ENCODE measurements around the gene FIGN. TPM values are rescaled to one million over a fixed set of nuclear protein-coding genes. Genes with fewer than 3 reads are reported as not detected.

Gene FIGN
- total RNA-seq, 4 donors from 2014 or later, result 5.8 to 12.0 (median 11.1) TPM

DNA sequence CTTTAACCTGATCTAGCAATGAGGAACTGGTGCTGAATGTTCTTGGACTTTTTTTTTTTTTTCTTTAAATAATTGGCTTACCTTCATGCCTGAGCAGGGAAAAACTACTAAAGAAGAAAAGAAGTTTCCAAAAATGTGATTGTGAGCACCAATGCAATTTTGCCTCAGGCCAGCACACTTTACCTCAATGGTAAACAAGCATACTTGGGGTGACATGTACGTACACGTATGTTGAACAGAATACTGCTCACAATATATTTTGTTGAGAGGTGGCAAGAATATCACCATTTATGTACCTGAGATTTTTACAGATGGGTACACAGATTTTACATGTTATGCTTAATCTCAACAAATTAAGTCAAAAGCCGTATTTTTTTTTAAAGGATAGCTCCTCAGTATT is 144.3 kb downstream of the FIGN start:
- no peak for DNase-seq (ENCODE audit: extremely low spot score)
- no peak overlapping the region for H3K4me3 ChIP-seq
- no peaks in the 10 kb centered on the region for H3K27me3 ChIP-seq
- intact Hi-C loops (cut with DNase I), result no loop called here
- H3K9me3 ChIP-seq, result no peaks in the 10 kb centered on the region
- TF ChIP-seq POLR2AphosphoS5 (IDR thresholded peaks at IDR 0.05) (no peak), EP300 (IDR thresholded peaks at IDR 0.05) (no peak)
- TF ChIP-seq, protein P1, sequence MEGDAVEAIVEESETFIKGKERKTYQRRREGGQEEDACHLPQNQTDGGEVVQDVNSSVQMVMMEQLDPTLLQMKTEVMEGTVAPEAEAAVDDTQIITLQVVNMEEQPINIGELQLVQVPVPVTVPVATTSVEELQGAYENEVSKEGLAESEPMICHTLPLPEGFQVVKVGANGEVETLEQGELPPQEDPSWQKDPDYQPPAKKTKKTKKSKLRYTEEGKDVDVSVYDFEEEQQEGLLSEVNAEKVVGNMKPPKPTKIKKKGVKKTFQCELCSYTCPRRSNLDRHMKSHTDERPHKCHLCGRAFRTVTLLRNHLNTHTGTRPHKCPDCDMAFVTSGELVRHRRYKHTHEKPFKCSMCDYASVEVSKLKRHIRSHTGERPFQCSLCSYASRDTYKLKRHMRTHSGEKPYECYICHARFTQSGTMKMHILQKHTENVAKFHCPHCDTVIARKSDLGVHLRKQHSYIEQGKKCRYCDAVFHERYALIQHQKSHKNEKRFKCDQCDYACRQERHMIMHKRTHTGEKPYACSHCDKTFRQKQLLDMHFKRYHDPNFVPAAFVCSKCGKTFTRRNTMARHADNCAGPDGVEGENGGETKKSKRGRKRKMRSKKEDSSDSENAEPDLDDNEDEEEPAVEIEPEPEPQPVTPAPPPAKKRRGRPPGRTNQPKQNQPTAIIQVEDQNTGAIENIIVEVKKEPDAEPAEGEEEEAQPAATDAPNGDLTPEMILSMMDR (IDR thresholded peaks at IDR 0.05), result no peak
- H3K27ac ChIP-seq (replicated peaks in 1 of 4), result no peak overlapping the region
- H3K36me3 ChIP-seq, result no peaks in the 10 kb centered on the region
- peaks cover 0 to 6% (median 0%) of the 10 kb centered on the region in 4 donors for H3K4me1 ChIP-seq
- 95% methylated on average over 3 of the region's 3 CpGs for WGBS

DNA sequence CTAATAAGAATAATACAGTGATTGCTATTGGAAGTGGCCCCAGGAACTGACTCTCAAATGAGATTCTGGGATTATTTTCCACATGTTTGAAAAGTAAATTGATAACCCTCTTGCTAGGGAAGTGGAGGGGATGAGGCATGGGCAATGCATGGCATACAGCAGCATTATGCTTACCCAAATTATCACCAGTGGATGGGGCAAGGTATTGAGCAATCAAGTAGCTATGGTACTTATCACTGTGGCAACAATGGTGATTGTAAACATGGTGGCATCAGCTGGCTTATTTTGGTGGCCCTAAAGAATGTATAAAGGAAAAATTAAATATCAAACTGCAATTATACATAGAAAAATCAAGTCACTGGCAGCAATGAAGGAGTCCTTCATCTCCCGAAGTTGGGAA is 155.1 kb downstream of the FIGN start:
- intact Hi-C loops (cut with DNase I), result no loop called here
- Histone ChIP-seq H3K36me3 (no peaks in the 10 kb centered on the region), H3K4me1 (no peaks in the 10 kb centered on the region), H3K27me3 (no peaks in the 10 kb centered on the region), H3K27ac (replicated peaks in 1 of 4) (no peak overlapping the region), H3K9me3 (no peaks in the 10 kb centered on the region), H3K4me3 (no peak overlapping the region)
- DNase-seq (ENCODE audit: extremely low spot score), result no peak
- WGBS, result 92% methylated on average over 1 of the region's 1 CpG
- no peak for TF ChIP-seq EP300 (IDR thresholded peaks at IDR 0.05)
- no peak for TF ChIP-seq POLR2AphosphoS5 (IDR thresholded peaks at IDR 0.05)
- no peak for TF ChIP-seq POLR2A (IDR thresholded peaks at IDR 0.05; ENCODE audit: low read depth)
- TF ChIP-seq, protein P1 (IDR thresholded peaks at IDR 0.05), result no peak

DNA sequence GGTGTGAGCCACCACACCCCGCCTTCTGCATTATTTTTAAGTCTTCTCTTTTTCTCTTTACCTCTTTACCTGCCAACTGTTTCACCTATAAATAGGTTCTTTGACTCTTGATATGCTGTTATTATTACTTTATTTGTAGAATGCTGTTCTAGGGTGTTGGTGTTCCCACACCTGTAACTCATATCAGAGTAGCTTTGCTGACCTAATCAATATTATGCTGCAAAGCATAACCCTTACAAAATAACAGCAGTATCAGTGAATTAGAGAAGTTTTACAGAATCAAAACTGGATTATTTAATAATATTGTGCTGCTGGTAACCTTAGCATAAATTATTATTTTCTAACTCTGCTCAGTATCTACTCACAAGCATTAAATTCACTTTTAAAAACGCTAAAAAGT is 161.5 kb downstream of the FIGN start:
- intact Hi-C loops (cut with DNase I), result no loop called here
- TF ChIP-seq POLR2AphosphoS5 (IDR thresholded peaks at IDR 0.05) (no peak), EP300 (IDR thresholded peaks at IDR 0.05) (no peak), POLR2A (IDR thresholded peaks at IDR 0.05; ENCODE audit: low read depth) (no peak)
- TF ChIP-seq, protein P1 (IDR thresholded peaks at IDR 0.05), result no peak
- Histone ChIP-seq H3K36me3 (no peaks in the 10 kb centered on the region), H3K4me1 (no peaks in the 10 kb centered on the region), H3K27me3 (no peaks in the 10 kb centered on the region), H3K9me3 (no peaks in the 10 kb centered on the region), H3K27ac (replicated peaks in 1 of 4) (no peak overlapping the region), H3K4me3 (no peak overlapping the region)
- 70% methylated on average over 2 of the region's 2 CpGs for WGBS
- DNase-seq (ENCODE audit: extremely low spot score), result no peak

DNA sequence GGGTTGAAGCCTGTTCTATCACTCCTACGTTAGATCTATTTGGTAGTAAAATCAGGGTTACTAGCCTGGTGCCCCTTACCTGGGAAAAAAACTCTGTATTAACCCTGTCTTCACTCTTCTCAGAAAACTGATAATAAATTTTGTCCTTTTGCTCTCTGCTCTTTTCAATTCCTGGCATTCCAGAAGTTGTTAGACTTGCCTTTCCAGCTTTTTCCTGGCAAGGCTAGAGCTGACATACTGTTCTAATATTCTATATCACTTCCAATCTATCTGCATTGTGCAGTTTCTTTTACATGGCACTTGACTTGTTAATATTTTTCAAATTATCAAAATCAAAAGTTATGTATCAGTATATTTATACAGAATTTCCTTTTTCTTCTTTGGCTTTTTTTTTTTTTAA is 162.2 kb downstream of the FIGN start:
- no peak for DNase-seq (ENCODE audit: extremely low spot score)
- WGBS, result 93% methylated on average over 1 of the region's 1 CpG
- Histone ChIP-seq H3K27me3 (no peaks in the 10 kb centered on the region), H3K36me3 (no peaks in the 10 kb centered on the region), H3K27ac (replicated peaks in 1 of 4) (no peak overlapping the region), H3K9me3 (no peaks in the 10 kb centered on the region), H3K4me3 (no peak overlapping the region), H3K4me1 (no peaks in the 10 kb centered on the region)
- intact Hi-C loops (cut with DNase I), result no loop called here
- TF ChIP-seq POLR2AphosphoS5 (IDR thresholded peaks at IDR 0.05) (no peak), POLR2A (IDR thresholded peaks at IDR 0.05; ENCODE audit: low read depth) (no peak), EP300 (IDR thresholded peaks at IDR 0.05) (no peak)
- TF ChIP-seq, protein P1 (IDR thresholded peaks at IDR 0.05), result no peak

DNA sequence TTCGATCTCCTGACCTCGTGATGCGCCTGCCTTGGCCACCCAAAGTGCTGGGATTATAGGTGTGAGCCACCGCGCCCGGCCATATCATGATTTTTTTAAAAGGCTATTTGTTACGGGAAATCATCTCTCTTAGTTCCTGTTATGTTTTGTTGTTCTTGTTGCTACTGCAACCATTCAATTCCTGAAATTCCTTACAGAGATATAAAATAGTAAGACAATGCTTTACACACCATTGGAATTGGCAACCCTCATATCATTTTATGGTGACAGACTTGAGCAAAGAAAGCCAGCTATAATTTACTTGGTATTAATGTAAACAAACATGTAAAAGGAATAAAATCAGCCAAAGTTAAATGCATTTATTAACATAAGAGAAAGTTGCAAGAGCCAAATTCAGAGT is 163.0 kb downstream of the FIGN start:
- TF ChIP-seq EP300 (IDR thresholded peaks at IDR 0.05), result no peak
- TF ChIP-seq, protein P1 (IDR thresholded peaks at IDR 0.05), result no peak
- TF ChIP-seq POLR2A (IDR thresholded peaks at IDR 0.05; ENCODE audit: low read depth), result no peak
- TF ChIP-seq POLR2AphosphoS5 (IDR thresholded peaks at IDR 0.05), result no peak
- no peaks in the 10 kb centered on the region for H3K36me3 ChIP-seq
- 88% methylated on average over 7 of the region's 7 CpGs for WGBS
- intact Hi-C loops (cut with DNase I), result no loop called here
- no peaks in the 10 kb centered on the region for H3K27me3 ChIP-seq
- no peaks in the 10 kb centered on the region for H3K4me1 ChIP-seq
- no peak overlapping the region for H3K27ac ChIP-seq (replicated peaks in 1 of 4)
- no peak overlapping the region for H3K4me3 ChIP-seq
- H3K9me3 ChIP-seq, result no peaks in the 10 kb centered on the region
- no peak for DNase-seq (ENCODE audit: extremely low spot score)
